Muscle layer of duodenum (tissue), 2 donors: ENCODE results near the gene AGPAT3.
"Not testable (repeated sequence)": the region's sequence is repeated elsewhere in the genome, so short reads cannot be mapped to it uniquely, and the experiment has no call there.

Experiments used
- H3K27ac ChIP-seq: one replicate; pipeline ENCODE4 v1.7.0; 2013; ENCODE audit warnings: mild to moderate bottlenecking, low read length
- H3K27me3 ChIP-seq: one replicate; pipeline ENCODE4 v1.7.0; 2013; ENCODE audit warnings: low read depth, mild to moderate bottlenecking, control low read depth, low read length
- H3K36me3 ChIP-seq, 2 donors: one replicate each; pipeline ENCODE4 v1.7.0; 2013; ENCODE audit warnings: low read length in 2 of 2, control low read depth in 1 of 2, mild to moderate bottlenecking in 1 of 2; ENCODE audit not compliant: insufficient read depth in 2 of 2, control insufficient read depth in 1 of 2
- H3K4me1 ChIP-seq, 2 donors: one replicate each; pipeline ENCODE4 v1.7.0; 2013; ENCODE audit warnings: low read length in 2 of 2, mild to moderate bottlenecking in 2 of 2, control low read depth in 1 of 2, moderate library complexity in 1 of 2; ENCODE audit not compliant: insufficient read depth in 2 of 2, control insufficient read depth in 1 of 2
- H3K4me3 ChIP-seq, 2 donors: one replicate each; pipeline ENCODE4 v1.7.0; 2013; ENCODE audit warnings: low read length in 2 of 2, low read depth in 1 of 2, mild to moderate bottlenecking in 1 of 2
- H3K9me3 ChIP-seq, 2 donors: one replicate each; pipeline ENCODE4 v1.7.0; 2013; ENCODE audit warnings: low read length in 2 of 2, control low read depth in 1 of 2, mild to moderate bottlenecking in 1 of 2; ENCODE audit not compliant: control insufficient read depth in 1 of 2
- donor health status: healthy.

AGPAT3 gene

DNA sequence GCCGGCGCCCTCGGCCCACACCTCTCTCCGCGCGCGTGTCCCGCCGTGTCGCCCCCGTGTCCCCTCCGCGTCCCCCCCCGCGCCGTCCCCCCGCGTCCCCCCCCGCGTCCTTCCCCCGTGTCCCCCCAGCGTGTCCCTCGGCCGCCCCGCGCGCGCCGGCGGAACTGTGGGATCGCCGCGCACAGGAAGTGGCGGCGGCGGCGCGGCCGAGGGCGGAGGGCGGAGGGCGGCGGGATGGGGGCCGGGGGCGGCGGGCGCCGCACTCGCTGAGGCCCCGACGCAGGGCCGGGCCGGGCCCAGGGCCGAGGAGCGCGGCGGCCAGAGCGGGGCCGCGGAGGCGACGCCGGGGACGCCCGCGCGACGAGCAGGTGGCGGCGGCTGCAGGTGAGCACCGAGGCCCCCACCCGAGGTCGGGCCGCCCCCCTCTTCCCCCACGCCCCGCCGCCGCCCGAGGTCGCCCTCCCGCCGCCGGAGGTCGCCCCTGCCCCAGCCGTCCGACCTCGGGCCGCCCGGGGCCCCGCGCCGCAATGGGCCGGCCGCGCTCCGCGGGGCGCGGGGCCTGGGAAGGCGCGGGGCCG is at the start of gene AGPAT3:
Gene AGPAT3, plus strand, starts transcription at position 262 of the 578 bp plus-strand sequence. CDS start 94,459 bp downstream, outside the sequence.
- no peaks in the 10 kb centered on the region for H3K36me3 ChIP-seq
- peak within 1 kb of the TSS; percentile 66 to 69 for H3K4me3 ChIP-seq
- peaks cover 3 to 33% of the 10 kb centered on the region in 2 donors for H3K4me1 ChIP-seq
- H3K9me3 ChIP-seq, result no peaks in the 10 kb centered on the region
- no peaks in the 10 kb centered on the region for H3K27me3 ChIP-seq
- H3K27ac ChIP-seq, result peak within 1 kb of the TSS; percentile 83

DNA sequence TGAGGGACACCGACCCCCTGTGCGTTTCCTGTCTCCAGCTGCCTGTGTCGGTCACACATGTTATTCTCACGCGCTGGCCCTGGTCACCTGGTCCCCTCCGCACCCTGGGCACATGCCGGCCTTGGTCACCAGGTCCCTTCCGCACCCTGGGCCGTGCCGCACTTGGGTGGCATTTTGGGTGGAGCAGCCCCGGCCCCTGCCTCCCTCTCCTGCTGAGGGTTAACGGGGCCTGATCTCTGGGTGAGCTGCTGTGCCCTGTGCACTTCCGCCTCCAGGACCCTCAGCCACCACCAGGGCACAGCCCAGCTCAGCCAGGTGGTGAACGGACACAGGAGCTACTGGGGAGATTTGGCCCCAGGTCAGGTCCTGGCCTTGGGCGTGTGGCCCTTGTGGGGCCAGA is 49.0 kb upstream of the AGPAT3 start:
- H3K4me3 ChIP-seq, result no peak overlapping the region
- H3K27ac ChIP-seq, result no peak overlapping the region
- no peaks in the 10 kb centered on the region for H3K36me3 ChIP-seq
- H3K27me3 ChIP-seq, result no peaks in the 10 kb centered on the region
- no peaks in the 10 kb centered on the region for H3K9me3 ChIP-seq
- peaks cover 0 to 15% of the 10 kb centered on the region in 2 donors for H3K4me1 ChIP-seq

DNA sequence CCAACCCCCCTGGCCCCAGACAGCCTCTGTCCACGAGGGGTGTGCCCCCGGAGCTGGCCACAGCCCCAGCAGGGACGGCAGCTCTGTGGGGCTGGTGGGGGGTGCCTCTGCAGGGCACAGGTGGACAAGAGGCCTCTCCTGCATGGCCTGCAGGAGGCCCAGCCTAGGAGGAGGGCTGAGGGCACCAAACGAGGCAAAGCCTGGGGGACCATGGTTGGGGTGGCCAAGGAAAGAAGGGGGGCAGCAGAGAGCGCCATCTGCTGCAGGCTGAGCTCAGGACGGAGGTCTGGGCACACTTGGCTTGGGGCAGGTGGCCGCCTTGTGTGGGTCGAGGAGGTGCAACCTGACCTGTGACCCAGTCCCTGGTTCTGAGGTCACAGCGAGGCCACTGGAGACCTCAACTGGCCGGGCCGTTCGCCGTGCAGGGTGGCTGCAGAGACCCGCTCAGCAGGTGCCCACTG is 48.4 kb upstream of the AGPAT3 start:
- Histone ChIP-seq H3K9me3 (no peaks in the 10 kb centered on the region), H3K36me3 (no peaks in the 10 kb centered on the region), H3K4me3 (no peak overlapping the region), H3K27ac (no peak overlapping the region), H3K4me1 (peaks cover 0 to 9% of the 10 kb centered on the region in 2 donors), H3K27me3 (no peaks in the 10 kb centered on the region)

- H3K27me3 ChIP-seq, result no peaks in the 10 kb centered on the region
- no peak overlapping the region for H3K27ac ChIP-seq
- H3K4me3 ChIP-seq, result no peak overlapping the region
- no peaks in the 10 kb centered on the region for H3K9me3 ChIP-seq
- no peaks in the 10 kb centered on the region for H3K36me3 ChIP-seq
- peaks cover 0 to 8% of the 10 kb centered on the region in 2 donors for H3K4me1 ChIP-seq
These were observed 47.6 kb upstream of the AGPAT3 start for GRCh38 chr21:43817157-43818086.

DNA sequence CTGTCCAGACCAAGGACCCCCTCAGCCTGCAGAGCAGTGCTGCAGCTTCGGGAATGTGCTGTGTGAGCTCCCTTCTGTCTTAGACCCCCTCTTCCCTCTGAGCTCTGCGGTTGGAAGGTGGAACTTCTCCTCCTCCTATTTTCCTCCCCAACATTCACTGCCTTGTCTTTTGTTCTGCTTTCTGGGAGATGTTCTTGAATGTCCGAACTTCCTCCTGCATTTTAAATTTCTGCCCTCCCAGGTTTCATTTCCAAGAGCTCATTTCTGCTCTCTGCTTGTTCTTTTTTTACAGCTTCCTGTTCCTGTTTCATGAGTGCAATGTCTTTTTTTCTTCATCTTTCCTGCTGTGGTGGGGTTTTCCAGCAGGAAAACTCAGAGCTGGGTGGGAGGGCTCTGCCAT is 46.3 kb upstream of the AGPAT3 start:
- peaks cover 0 to 6% of the 10 kb centered on the region in 2 donors for H3K4me1 ChIP-seq
- H3K27ac ChIP-seq, result no peak overlapping the region
- no peaks in the 10 kb centered on the region for H3K27me3 ChIP-seq
- H3K9me3 ChIP-seq, result no peaks in the 10 kb centered on the region
- H3K4me3 ChIP-seq, result no peak overlapping the region
- no peaks in the 10 kb centered on the region for H3K36me3 ChIP-seq

DNA sequence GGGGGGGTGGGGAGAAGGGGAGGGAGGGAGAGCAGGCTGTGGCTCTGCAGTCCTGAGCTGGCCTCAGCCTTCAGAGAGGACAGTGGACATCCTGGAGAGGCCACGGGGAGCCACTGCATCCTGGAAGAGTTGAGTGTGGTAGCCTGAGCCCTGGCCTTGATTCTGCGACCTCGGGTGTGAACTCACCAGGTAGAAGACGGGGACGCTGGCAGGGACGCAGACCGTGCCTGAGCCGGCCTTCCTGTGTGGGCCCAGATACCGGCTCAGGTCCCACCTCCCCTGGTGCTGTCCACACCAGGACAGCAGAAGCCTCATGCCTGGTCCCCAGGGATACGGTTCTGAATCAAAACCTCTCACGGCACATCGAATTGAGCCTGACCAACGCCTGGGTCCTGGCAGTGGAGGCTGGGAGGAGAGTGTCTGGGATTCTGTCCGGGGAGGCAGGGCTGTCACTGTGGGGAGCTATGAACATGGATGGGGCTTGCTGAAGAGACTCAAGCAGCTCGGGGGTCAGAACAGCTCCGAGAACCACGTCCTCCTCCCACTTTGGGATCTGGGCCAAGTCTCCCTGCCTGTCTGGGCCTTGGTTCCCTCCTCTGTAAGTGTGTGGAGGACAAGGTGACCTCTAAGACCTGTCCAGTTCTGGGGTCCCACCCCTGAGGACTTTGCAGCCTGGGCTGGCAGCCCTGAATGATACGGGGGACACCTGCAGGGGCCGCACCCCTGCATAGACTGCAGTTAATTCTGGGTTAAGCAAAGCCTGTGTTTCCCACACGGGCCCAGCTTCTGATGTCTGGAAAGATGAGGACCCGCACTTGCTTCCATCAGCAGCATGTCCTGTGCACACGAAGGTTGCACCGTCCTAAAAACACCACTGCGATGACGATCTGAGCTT is 45.3 kb upstream of the AGPAT3 start:
- Histone ChIP-seq H3K36me3 (no peaks in the 10 kb centered on the region), H3K27me3 (no peaks in the 10 kb centered on the region), H3K27ac (no peak overlapping the region), H3K9me3 (no peaks in the 10 kb centered on the region), H3K4me3 (no peak overlapping the region), H3K4me1 (peaks cover 0 to 6% of the 10 kb centered on the region in 2 donors)

DNA sequence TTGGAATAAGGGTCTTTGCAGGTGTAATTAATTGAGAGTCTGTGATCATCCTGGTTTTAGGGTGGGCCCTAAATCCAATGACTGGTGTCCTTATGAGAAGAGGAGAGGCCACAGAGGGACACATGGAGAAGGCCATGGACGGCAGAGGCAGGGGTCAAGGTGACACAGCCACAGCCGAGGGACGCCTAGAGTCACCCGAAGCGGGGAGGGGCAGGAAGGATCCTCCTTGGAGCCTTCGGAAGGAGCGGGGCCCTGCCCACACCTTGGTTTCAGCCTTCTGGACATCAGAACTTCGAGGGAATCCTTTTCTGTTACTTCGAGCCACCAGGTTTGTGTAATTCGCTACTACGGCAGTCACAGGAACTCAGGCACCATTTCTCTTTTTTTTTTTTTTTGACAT is 44.6 kb upstream of the AGPAT3 start:
- no peak overlapping the region for H3K27ac ChIP-seq
- H3K36me3 ChIP-seq, result no peaks in the 10 kb centered on the region
- H3K4me3 ChIP-seq, result no peak overlapping the region
- H3K9me3 ChIP-seq, result no peaks in the 10 kb centered on the region
- no peaks in the 10 kb centered on the region for H3K27me3 ChIP-seq
- peaks cover 0 to 6% of the 10 kb centered on the region in 2 donors for H3K4me1 ChIP-seq

DNA sequence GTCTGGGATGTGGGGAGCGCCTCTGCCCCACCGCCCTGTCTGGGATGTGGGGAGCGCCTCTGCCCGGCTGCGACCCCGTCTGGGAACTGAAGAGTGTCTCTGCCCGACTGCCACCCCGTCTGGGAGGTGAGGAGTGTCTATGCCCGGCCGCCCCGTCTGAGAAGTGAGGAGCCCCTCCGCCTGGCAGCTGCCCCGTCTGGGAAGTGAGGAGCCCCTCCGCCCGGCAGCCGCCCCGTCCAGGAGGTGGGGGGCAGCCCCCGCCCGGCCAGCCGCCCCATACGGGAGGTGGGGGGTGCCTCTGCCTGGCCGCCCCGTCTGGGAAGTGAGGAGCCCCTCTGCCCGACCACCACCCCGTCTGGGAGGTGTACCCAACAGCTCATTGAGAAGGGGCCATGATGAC is 42.9 kb upstream of the AGPAT3 start:
- not testable (repeated sequence) for H3K4me1 ChIP-seq, H3K4me3 ChIP-seq, H3K9me3 ChIP-seq, H3K27ac ChIP-seq, H3K36me3 ChIP-seq, H3K27me3 ChIP-seq

DNA sequence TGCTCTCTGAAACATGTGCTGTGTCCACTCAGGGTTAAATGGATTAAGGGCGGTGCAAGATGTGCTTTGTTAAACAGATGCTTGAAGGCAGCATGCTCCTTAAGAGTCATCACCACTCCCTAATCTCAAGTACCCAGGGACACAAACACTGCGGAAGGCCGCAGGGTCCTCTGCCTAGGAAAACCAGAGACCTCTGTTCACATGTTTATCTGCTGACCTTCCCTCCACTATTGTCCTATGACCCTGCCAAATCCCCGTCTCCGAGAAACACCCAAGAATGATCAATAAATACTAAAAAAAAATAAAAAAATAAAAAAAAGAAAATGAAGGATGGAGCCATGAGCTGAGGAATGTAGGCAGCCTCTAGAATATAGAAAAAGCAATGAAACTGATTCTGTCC is 42.3 kb upstream of the AGPAT3 start:
- not testable (repeated sequence) for H3K9me3 ChIP-seq, H3K4me1 ChIP-seq, H3K36me3 ChIP-seq, H3K4me3 ChIP-seq, H3K27ac ChIP-seq, H3K27me3 ChIP-seq

DNA sequence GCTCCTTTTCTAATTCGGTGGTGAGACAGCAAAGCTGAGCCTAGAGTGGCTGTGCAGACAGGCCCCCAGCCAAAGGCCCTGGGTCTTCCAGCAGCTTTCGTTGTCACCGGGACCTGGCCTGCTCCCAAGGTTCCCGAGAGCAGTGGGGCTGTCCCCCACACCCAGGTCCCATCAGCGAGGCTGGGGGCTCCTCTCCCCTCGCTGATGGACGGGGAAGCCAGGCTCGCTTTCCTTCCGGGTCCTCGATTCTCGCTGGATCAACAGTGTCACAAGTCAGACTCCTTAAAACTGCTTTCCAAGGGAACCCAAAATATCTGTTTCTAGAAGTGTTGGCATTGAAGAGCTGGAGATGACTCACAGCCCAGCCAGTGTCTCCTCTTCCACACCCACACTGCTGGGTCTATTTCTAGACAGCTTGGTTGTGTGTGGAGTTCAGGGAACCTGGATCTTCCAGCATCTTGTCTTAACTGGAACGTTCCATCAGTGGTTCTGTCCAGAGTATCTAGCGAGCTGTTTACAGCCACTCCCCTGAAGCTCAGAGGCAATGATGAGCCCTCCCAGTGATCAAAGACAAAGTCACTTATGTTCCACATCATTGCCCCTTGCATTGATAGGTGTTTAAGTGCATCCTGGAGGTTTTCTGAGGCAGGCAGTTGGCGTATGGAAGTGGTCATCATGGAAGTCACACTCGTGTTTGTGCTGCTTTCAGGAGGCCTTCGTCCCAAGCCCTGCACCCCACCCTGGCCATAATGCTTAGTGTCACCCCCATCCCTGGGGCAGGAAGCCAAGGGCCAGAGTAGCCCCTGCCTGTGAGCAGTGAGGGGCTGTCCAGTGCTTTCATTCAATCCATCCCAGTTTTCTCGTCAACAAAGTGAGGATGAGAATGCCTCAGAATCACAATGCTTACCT is 40.4 kb upstream of the AGPAT3 start:
- no peak overlapping the region for H3K4me3 ChIP-seq
- H3K27ac ChIP-seq, result no peak overlapping the region
- H3K27me3 ChIP-seq, result peaks cover 7% of the 10 kb centered on the region
- no peaks in the 10 kb centered on the region for H3K9me3 ChIP-seq
- H3K4me1 ChIP-seq, result no peaks in the 10 kb centered on the region
- no peaks in the 10 kb centered on the region for H3K36me3 ChIP-seq
